NCI-H1694 treated with DMSO at 0.1 percent for 48 hours (cell line): Measurements from ENCODE around the gene TEX28.
"Not testable (repeated sequence)": the region's sequence is repeated elsewhere in the genome, so short reads cannot be mapped to it uniquely, and the experiment has no call there.

ENCODE experiments used
- DNase-seq: peaks from one replicate; lab custom pipeline; 2025; lab: John Stamatoyannopoulos, UW

Gene TEX28

GRCh38 chrX:154310616-154311536 lies 16.0 kb upstream of the TEX28 start:
- DNase-seq, result no peak

GRCh38 chrX:154309041-154309775 lies 14.3 kb upstream of the TEX28 start:
- no peak for DNase-seq

GRCh38 chrX:154308108-154308946 lies 13.4 kb upstream of the TEX28 start:
- peak; percentile 32 for DNase-seq

- no peak for DNase-seq
These were observed 12.3 kb upstream of the TEX28 start for GRCh38 chrX:154307202-154307601.

- no peak for DNase-seq
These were observed 10.7 kb upstream of the TEX28 start for GRCh38 chrX:154305541-154306205.

GRCh38 chrX:154304846-154305245 lies 9.9 kb upstream of the TEX28 start:
- DNase-seq, result no peak

GRCh38 chrX:154303476-154303875 lies 8.6 kb upstream of the TEX28 start:
- DNase-seq, result no peak

GRCh38 chrX:154302998-154303397 lies 8.1 kb upstream of the TEX28 start:
- DNase-seq, result not testable (repeated sequence)

- DNase-seq, result no peak
These were observed 5.9 kb upstream of the TEX28 start for GRCh38 chrX:154300816-154301215.

- no peak for DNase-seq
These were observed 3.4 kb upstream of the TEX28 start for GRCh38 chrX:154298312-154298711.

- DNase-seq, result no peak
These were observed 1.8 kb upstream of the TEX28 start for GRCh38 chrX:154296731-154297130.

GRCh38 chrX:154295664-154296310 lies 863 bp upstream of the TEX28 start, which contains the start of gene TKTL1:
TKTL1 (plus strand) TSS chrX:154295795; CDS start chrX:154295860, 65 bp downstream.
- DNase-seq, result no peak

- not testable (repeated sequence) for DNase-seq
These were observed 8.5 kb downstream of the TEX28 start for GRCh38 chrX:154286406-154286805.

GRCh38 chrX:154284489-154285338 lies 10.2 kb downstream of the TEX28 start:
- not testable (repeated sequence) for DNase-seq

- DNase-seq, result not testable (repeated sequence)
These were observed 25.7 kb downstream of the TEX28 start for GRCh38 chrX:154269245-154269644.

GRCh38 chrX:154263072-154263471 lies 31.9 kb downstream of the TEX28 start:
- not testable (repeated sequence) for DNase-seq

- not testable (repeated sequence) for DNase-seq
These were observed 36.2 kb downstream of the TEX28 start for GRCh38 chrX:154258711-154259110.

- not testable (repeated sequence) for DNase-seq
These were observed 37.6 kb downstream of the TEX28 start, which contains the start of gene OPN1MW3 for GRCh38 chrX:154257282-154257681. OPN1MW3 (plus strand) TSS chrX:154257582; CDS start chrX:154257620, 38 bp downstream.

GRCh38 chrX:154248076-154248475 lies 46.8 kb downstream of the TEX28 start:
- not testable (repeated sequence) for DNase-seq
